Measurements from ENCODE around the gene RFX8.

Gene RFX8

GRCh38 chr2:101348883-101349282 lies 126.0 kb downstream of the RFX8 start:
- DNase-seq (ENCODE audit: low read depth) = no peak
